ENCODE results near the gene ZFHX3. TPM values are rescaled to one million over a fixed set of nuclear protein-coding genes. Genes with fewer than 3 reads are reported as not detected.

The ZFHX3 gene
- total and polyA plus RNA-seq, 9 of the 15 experiments (the other 6 are each of a cell fraction or from before 2014, with no cell fraction given), result 0.01 to 0.23 (median 0.06) TPM; not detected in 4

DNA sequence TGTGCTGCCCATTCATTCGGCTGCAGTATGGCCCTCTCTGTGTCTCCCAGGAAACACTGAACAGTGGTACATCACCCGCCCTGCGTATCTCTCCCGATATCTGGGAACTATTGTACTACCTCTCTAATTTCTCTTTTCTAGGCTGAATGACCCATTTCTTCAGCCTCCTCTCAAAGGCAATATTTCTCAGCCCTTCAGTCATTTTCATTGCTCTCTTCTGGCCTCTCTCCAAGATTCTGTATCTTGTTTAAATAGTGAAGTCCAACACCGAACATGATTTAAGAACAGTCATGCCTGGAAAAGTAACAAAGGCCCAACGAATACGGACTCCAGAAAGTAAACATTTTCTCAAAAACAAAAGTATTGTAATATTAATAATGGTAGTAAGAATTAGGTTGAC is 220.1 kb downstream of the ZFHX3 start:
- in situ Hi-C loops (cut with MboI), result no loop called here
- CTCF ChIA-PET (ENCODE audit: low intra/inter-chr PET ratio), result no interaction called here

More for the DNA sequence above, 220.1 kb downstream of the ZFHX3 start:
- ATAC-seq, result no peak
- Histone ChIP-seq H2AFZ (ENCODE audit: low read depth, low read length) (no peak overlapping the region), H3K4me1 (replicated peaks in 1 of 2; ENCODE audit: control insufficient read depth in 2 of 2, insufficient read depth in 2 of 2, low read length in 2 of 2) (no peaks in the 10 kb centered on the region), H3K36me3 (ENCODE audit: control insufficient read depth, insufficient read depth, low read length) (no peaks in the 10 kb centered on the region), H3K27me3 (ENCODE audit: control insufficient read depth in 2 of 2, insufficient read depth in 2 of 2, low read length in 2 of 2) (peaks cover 3 to 13% of the 10 kb centered on the region in 2 experiments; a peak in 4 of 5 replicates), H4K20me1 (replicated peaks; ENCODE audit: control insufficient read depth, insufficient read depth, low read length) (no peaks in the 10 kb centered on the region), H3K9me3 (replicated peaks; ENCODE audit: control insufficient read depth, insufficient read depth, low read depth, low read length) (no peaks in the 10 kb centered on the region), H3K9me1 (ENCODE audit: control insufficient read depth, insufficient read depth, low read length) (no peaks in the 10 kb centered on the region), H3K4me2 (ENCODE audit: insufficient read depth, low read length) (no peak overlapping the region), H3K79me2 (ENCODE audit: control insufficient read depth, insufficient read depth, low read length) (no peaks in the 10 kb centered on the region), H3K9ac (ENCODE audit: insufficient read depth in 1 of 2, low read depth in 2 of 2, low read length in 2 of 2) (no peak overlapping the region), H3K27ac (ENCODE audit: extremely low read depth, low read depth, low read length) (no peak overlapping the region), H3K4me3 (no peak overlapping the region)
- under 1% methylated on average over 7 of the region's 7 CpGs for WGBS (ENCODE audit: insufficient coverage, low coverage, missing lambda C conversion rate)
- intact Hi-C loops (cut with micrococcal nuclease), result no loop called here
- POLR2A ChIA-PET, result no interaction called here
- TF ChIP-seq RBFOX2 (IDR thresholded peaks at IDR 0.05; ENCODE audit: low read depth, low read length), result no peak
- TF ChIP-seq, protein P1, sequence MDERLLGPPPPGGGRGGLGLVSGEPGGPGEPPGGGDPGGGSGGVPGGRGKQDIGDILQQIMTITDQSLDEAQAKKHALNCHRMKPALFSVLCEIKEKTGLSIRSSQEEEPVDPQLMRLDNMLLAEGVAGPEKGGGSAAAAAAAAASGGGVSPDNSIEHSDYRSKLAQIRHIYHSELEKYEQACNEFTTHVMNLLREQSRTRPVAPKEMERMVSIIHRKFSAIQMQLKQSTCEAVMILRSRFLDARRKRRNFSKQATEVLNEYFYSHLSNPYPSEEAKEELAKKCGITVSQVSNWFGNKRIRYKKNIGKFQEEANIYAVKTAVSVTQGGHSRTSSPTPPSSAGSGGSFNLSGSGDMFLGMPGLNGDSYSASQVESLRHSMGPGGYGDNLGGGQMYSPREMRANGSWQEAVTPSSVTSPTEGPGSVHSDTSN (CRISPR knock-in tag; IDR thresholded peaks at IDR 0.05; ENCODE audit: low read depth), result no peak
- TF ChIP-seq, protein P1 (tag; conservative IDR thresholded peaks at IDR 0.05; ENCODE audit: low read depth), result 0 out of 2 replicates have a peak, but pooled peaks have one; percentile 29
- no peak for TF ChIP-seq TAF9B (IDR thresholded peaks at IDR 0.05; ENCODE audit: partially characterized antibody)
- no peak for DNase-seq (ENCODE audit: extremely low read depth in 1 of 4, low spot score in 3 of 4)
- BruUV-seq (replicated peaks), result no TSS peak
- no peak for FAIRE-seq

All from K562 (cell line).